Stimulated activated naive CD8-positive, alpha-beta T cell treated with anti-CD3 and anti-CD28 coated beads, Interleukin-15, amount 100 ng/mL, for 72 hours (primary cell): Measurements from ENCODE around the gene KLK7.

ENCODE experiments used
- ATAC-seq: fragments of 150-1000 bp; cut with Tn5 transposase; 2 replicates; pipeline ENCODE4 v1.10.0; 2021; ENCODE audit warnings: mild to moderate bottlenecking, moderate library complexity
- DNase-seq, 2 donors: peaks; one replicate each; pipeline ENCODE4 v3.0.0; 2021 to 2022
- H3K27ac Mint-ChIP-seq, 2 donors: one replicate each; pipeline ENCODE4 v1.8.0; 2022; ENCODE audit warnings: mild to moderate bottlenecking in 2 of 2, mixed read lengths in 2 of 2, moderate library complexity in 2 of 2
- H3K27me3 Mint-ChIP-seq: one replicate; pipeline ENCODE4 v1.8.0; 2022; ENCODE audit warnings: mixed read lengths
- H3K4me1 Mint-ChIP-seq: one replicate; pipeline ENCODE4 v1.8.0; 2022; ENCODE audit warnings: mild to moderate bottlenecking, mixed read lengths
- H3K4me3 Mint-ChIP-seq, 2 donors: one replicate each; pipeline ENCODE4 v1.8.0; 2022; ENCODE audit warnings: mild to moderate bottlenecking in 2 of 2, mixed read lengths in 2 of 2, moderate library complexity in 1 of 2
- H3K9me3 Mint-ChIP-seq, 2 donors: one replicate each; pipeline ENCODE4 v1.8.0; 2022; ENCODE audit warnings: mixed read lengths in 2 of 2

KLK7 gene

DNA sequence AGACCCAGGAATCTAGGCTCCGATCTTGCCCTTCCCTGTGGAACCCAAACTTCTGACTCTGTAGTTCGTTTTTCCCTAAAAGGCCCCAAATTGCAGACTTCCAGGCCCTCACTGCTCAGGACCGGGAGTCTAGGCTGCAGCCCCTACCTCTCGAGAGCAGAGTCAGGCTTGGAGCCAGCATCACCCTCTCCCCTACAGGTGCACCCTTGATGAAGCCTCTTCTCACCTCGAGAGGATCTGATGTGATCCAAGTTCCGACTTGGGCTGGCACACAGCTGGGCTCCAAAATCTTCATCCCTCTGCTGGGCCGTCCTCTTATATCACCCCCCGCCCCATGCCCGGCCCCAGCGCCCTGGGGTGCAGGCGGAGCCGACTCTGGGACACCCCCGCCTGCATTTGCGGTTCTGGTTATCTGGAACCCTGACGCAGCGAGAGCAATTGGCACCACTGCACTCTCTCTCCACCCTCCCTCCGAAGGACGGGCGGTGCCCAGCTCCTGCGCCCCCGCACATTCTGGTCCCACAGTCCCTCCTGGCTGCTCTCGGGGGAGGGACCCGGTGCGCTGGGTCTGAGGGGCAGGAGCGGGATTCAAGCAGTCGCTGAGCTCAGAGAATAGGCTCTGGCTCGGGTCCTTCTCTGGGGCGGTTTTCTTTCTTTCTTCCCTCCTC, at the start of gene KLK7:
Gene KLK7, minus strand, starts transcription at position 293 of the 668 bp plus-strand sequence. CDS start 1,518 bp downstream, outside the sequence.
- no peak for ATAC-seq
- no peak for DNase-seq
- Mint-ChIP-seq H3K27me3 (peaks cover 84% of the 10 kb centered on the region), H3K9me3 (no peaks in the 10 kb centered on the region), H3K4me1 (no peaks in the 10 kb centered on the region), H3K27ac (peak within 1 kb of the TSS in 1 of 2 donors; percentile 4), H3K4me3 (no peak within 1 kb of the TSS)

- H3K27me3 Mint-ChIP-seq, result peaks cover 37% of the 10 kb centered on the region
- no peak for DNase-seq
- no peak overlapping the region for H3K4me3 Mint-ChIP-seq
- no peak for ATAC-seq
- H3K9me3 Mint-ChIP-seq, result no peaks in the 10 kb centered on the region
- no peaks in the 10 kb centered on the region for H3K4me1 Mint-ChIP-seq
- no peak overlapping the region for H3K27ac Mint-ChIP-seq
Observed at GRCh38 chr19:51031880-51032225, 48.1 kb upstream of the KLK7 start.

GRCh38 chr19:51031220-51031879, 47.6 kb upstream of the KLK7 start:
- peaks cover 42% of the 10 kb centered on the region for H3K27me3 Mint-ChIP-seq

DNA sequence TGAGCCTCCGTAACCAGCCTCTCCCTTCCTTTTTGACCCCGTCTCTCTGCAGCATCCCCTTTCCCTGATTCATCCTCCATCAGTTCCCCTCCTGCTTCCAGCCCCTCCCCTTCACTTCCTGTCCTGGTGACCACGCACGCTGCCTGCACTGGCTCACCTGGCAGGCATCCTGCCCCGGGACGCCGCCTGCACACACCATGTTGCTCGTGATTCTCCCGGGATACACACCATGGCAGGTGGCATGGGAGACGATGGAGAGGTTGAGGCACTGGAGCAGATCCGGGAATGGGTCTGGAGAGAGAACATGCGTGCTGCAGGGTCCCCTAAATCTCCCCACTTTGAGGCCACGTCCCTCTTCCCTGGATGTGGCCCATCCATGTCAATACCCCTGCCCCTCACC, 46.9 kb upstream of the KLK7 start:
- Mint-ChIP-seq H3K27ac (no peak overlapping the region), H3K27me3 (peaks cover 47% of the 10 kb centered on the region), H3K9me3 (no peaks in the 10 kb centered on the region), H3K4me3 (no peak overlapping the region), H3K4me1 (no peaks in the 10 kb centered on the region)
- ATAC-seq (no peak), DNase-seq (no peak)

More at GRCh38 chr19:51031220-51031879, 47.6 kb upstream of the KLK7 start:
- DNase-seq, result no peak
- ATAC-seq, result no peak
- H3K27ac Mint-ChIP-seq, result no peak overlapping the region
- no peak overlapping the region for H3K4me3 Mint-ChIP-seq
- H3K9me3 Mint-ChIP-seq, result no peaks in the 10 kb centered on the region
- no peaks in the 10 kb centered on the region for H3K4me1 Mint-ChIP-seq

GRCh38 chr19:51029718-51030117, 46.0 kb upstream of the KLK7 start:
- Mint-ChIP-seq H3K27ac (no peak overlapping the region), H3K9me3 (no peaks in the 10 kb centered on the region), H3K27me3 (peaks cover 47% of the 10 kb centered on the region), H3K4me1 (no peaks in the 10 kb centered on the region), H3K4me3 (no peak overlapping the region)
- DNase-seq (no peak), ATAC-seq (no peak)

DNA sequence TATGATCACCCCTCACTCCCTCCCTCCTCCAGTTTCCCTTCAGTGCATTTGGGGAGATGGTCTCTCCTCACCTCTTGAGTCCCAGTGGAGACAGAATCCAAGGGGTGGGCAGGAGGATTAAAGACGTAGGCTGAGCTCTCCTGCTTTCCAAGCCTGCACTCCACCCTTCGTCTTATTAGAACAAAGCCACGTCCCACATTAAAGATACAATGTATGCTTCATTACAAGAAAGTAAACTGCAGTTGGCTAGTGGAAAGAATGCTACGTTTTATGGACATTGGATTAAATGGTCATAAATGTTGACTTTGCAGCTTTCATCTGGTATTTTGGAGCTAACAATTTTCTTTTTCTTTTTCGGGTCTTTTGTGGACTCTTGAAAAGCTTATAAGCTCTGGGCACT, 44.2 kb upstream of the KLK7 start:
- DNase-seq (no peak), ATAC-seq (no peak)
- Mint-ChIP-seq H3K4me3 (no peak overlapping the region), H3K27ac (no peak overlapping the region), H3K4me1 (no peaks in the 10 kb centered on the region), H3K27me3 (peaks cover 51% of the 10 kb centered on the region), H3K9me3 (no peaks in the 10 kb centered on the region)

DNA sequence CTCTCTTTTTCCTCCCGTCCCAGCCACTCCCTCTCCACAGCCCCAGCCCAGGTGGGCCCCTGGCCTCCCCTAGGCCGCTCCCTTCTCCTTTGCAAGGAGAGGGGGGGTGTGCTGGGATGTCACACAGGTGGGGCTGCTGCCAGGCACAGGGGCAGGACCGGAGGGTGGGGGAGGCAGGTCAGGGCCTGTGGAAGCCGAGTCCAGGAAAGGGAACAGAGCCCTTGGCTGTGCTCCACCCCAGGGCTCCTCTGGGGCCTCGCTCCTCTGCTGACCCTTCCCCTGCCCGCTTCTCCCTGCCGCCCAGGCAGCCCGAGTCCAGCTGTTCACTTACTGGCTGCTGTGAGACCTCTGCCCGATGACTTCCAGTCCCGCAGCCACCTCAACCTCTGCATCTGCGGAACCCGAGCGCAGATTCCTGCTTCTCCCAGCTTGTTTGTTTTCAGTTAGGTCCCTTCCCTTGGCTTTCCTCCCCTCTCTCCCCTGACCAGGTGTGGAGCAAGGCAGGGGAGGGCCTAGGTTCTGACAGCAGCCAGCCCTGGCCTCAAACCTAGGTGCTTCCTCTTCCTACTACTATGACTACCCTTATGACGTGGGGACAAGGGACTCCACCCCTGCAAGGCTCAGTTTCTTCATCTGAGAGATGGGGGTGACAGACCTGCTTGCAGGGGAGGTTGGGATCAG, 43.5 kb upstream of the KLK7 start:
- no peak for ATAC-seq

DNA sequence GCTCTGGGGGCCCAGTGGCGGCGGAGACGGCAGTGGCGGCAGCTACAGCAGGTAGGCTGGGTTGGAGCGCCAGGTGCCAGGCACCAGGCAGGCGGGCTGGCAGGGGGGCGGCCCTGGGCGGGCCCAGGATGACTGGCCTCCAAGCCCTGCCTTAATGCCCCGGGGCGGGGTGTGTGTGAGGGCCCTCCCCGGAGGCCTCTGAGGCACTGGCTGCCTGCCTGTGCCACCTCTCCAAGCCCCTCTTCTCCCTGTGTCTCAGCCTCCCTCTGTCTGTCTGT, 42.8 kb upstream of the KLK7 start, which contains the start of gene KLK11:
Gene KLK11, minus strand, starts transcription at position 63 of the 278 bp plus-strand sequence. CDS start 985 bp downstream, outside the sequence.
- H3K4me1 Mint-ChIP-seq, result no peaks in the 10 kb centered on the region
- DNase-seq (no peak), ATAC-seq (no peak)
- H3K27me3 Mint-ChIP-seq, result peaks cover 59% of the 10 kb centered on the region
- H3K9me3 Mint-ChIP-seq, result no peaks in the 10 kb centered on the region
- no peak within 1 kb of the TSS for H3K4me3 Mint-ChIP-seq
- H3K27ac Mint-ChIP-seq, result no peak within 1 kb of the TSS

More for the DNA sequence above, 43.5 kb upstream of the KLK7 start:
- Mint-ChIP-seq H3K4me1 (no peaks in the 10 kb centered on the region), H3K27me3 (peaks cover 57% of the 10 kb centered on the region), H3K9me3 (no peaks in the 10 kb centered on the region), H3K27ac (no peak overlapping the region), H3K4me3 (no peak overlapping the region)
- no peak for DNase-seq

- DNase-seq (no peak), ATAC-seq (no peak)
- no peak overlapping the region for H3K4me3 Mint-ChIP-seq
- H3K9me3 Mint-ChIP-seq, result no peaks in the 10 kb centered on the region
- no peaks in the 10 kb centered on the region for H3K4me1 Mint-ChIP-seq
- no peak overlapping the region for H3K27ac Mint-ChIP-seq
- peaks cover 62% of the 10 kb centered on the region for H3K27me3 Mint-ChIP-seq
Observed at GRCh38 chr19:51025809-51026553, 42.3 kb upstream of the KLK7 start.

GRCh38 chr19:51025401-51025800, 41.7 kb upstream of the KLK7 start:
- DNase-seq (no peak), ATAC-seq (no peak)
- Mint-ChIP-seq H3K27me3 (peaks cover 68% of the 10 kb centered on the region), H3K4me3 (no peak overlapping the region), H3K27ac (no peak overlapping the region), H3K9me3 (no peaks in the 10 kb centered on the region), H3K4me1 (peaks cover under 1% of the 10 kb centered on the region)

- Mint-ChIP-seq H3K27ac (no peak overlapping the region), H3K9me3 (no peaks in the 10 kb centered on the region), H3K4me1 (peaks cover 5% of the 10 kb centered on the region), H3K4me3 (no peak overlapping the region), H3K27me3 (peaks cover 73% of the 10 kb centered on the region)
- DNase-seq, result no peak
- ATAC-seq, result no peak
Observed at GRCh38 chr19:51024924-51025323, 41.2 kb upstream of the KLK7 start.

DNA sequence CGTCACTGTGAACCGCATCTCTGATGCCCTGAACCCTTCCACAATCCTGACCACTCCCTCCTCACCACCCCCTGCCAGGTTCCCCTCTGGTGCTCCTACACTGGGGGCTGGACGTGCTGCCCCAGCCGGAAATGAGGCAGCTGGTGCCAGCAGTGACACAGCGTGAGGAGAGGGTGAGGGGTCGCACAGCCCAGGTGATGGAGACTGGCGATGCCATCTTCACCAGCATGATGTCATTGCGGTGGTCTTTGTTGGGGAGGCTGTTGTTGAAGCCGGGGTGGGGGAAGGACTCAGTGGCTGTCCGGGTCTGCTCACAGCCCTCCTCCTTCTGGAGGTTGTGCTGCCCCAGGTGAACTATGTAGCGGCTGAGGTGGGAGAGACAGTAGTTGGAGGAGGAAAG, 40.2 kb upstream of the KLK7 start:
- Mint-ChIP-seq H3K9me3 (no peaks in the 10 kb centered on the region), H3K27me3 (peaks cover 82% of the 10 kb centered on the region), H3K4me3 (no peak overlapping the region), H3K4me1 (peaks cover 14% of the 10 kb centered on the region), H3K27ac (no peak overlapping the region)
- DNase-seq (no peak), ATAC-seq (no peak)

DNA sequence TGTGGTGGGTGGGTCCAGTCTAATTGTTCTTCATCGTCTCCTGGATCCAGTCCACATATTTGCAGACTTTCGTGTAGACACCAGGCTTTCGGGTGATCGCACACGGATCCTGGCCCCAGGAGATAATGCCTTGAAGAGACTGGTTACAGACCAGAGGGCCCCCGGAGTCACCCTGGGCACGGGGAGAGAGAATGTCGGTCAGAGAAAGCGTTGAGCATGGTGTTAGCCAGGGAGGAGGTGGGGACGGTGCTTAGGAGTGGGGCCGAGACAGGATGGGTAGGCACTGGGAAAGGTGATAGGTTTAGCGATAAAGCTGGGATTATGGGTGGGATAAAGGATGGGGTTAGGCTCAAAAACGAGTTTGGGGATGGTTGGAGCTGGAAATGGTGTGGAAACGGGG, 38.8 kb upstream of the KLK7 start:
- peaks cover 29% of the 10 kb centered on the region for H3K4me1 Mint-ChIP-seq
- peaks cover 92% of the 10 kb centered on the region for H3K27me3 Mint-ChIP-seq
- H3K9me3 Mint-ChIP-seq, result no peaks in the 10 kb centered on the region
- H3K4me3 Mint-ChIP-seq, result no peak overlapping the region
- DNase-seq, result no peak
- peak overlapping the region in 1 of 2 donors; percentile 28 for H3K27ac Mint-ChIP-seq
- ATAC-seq, result no peak

- Mint-ChIP-seq H3K27ac (no peak overlapping the region), H3K9me3 (no peaks in the 10 kb centered on the region), H3K27me3 (peaks cover 92% of the 10 kb centered on the region), H3K4me1 (peaks cover 37% of the 10 kb centered on the region), H3K4me3 (no peak overlapping the region)
- no peak for ATAC-seq
- no peak for DNase-seq
Observed at GRCh38 chr19:51020988-51021651, 37.4 kb upstream of the KLK7 start.

GRCh38 chr19:51019544-51019925, 35.8 kb upstream of the KLK7 start, which contains the start of gene KLK10:
Gene KLK10 (minus strand): TSS chr19:51019709. CDS start chr19:51019130, 579 bp downstream.
- Mint-ChIP-seq H3K4me1 (peaks cover 37% of the 10 kb centered on the region), H3K27me3 (peaks cover 92% of the 10 kb centered on the region), H3K27ac (no peak within 1 kb of the TSS), H3K4me3 (peak within 1 kb of the TSS; percentile 55 to 70), H3K9me3 (no peaks in the 10 kb centered on the region)
- ATAC-seq (no peak), DNase-seq (no peak)
